Right lung (tissue), 5 donors: ENCODE results near the gene ELFN1. TPM values are rescaled to one million over a fixed set of nuclear protein-coding genes. Genes with fewer than 3 reads are reported as not detected.
"Not testable (repeated sequence)": the region's sequence is repeated elsewhere in the genome, so short reads cannot be mapped to it uniquely, and the experiment has no call there.

Experiments used
- DNase-seq, 2 donors: peaks; one replicate each; pipeline ENCODE4 v3.0.0-alpha.2; 2013
- polyA plus RNA-seq, 5 donors: library from polyadenylated mRNA; unstranded; fragments of 120-200 nt; gene quantifications; one replicate each; pipeline versions ENCODE4 v1.2.1 to v1.2.3, GENCODE V29; 2013; ENCODE audit warnings: inconsistent platforms in 1 of 5, low replicate concordance in 1 of 5; ENCODE audit not compliant: insufficient read length in 5 of 5, insufficient read depth in 1 of 5

The ELFN1 gene
- polyA plus RNA-seq, 5 donors = 1.6 to 4.3 (median 2.7) TPM

- DNase-seq = no peak
Measured at GRCh38 chr7:1707756-1708595, 37.9 kb downstream of the ELFN1 start.

GRCh38 chr7:1708596-1709251, 38.6 kb downstream of the ELFN1 start:
- no peak for DNase-seq

GRCh38 chr7:1709281-1709680, 39.2 kb downstream of the ELFN1 start:
- no peak for DNase-seq

GRCh38 chr7:1709900-1710299, 39.8 kb downstream of the ELFN1 start:
- DNase-seq = no peak

GRCh38 chr7:1710936-1711335, 40.9 kb downstream of the ELFN1 start:
- DNase-seq = no peak

- no peak for DNase-seq
Measured at GRCh38 chr7:1712907-1713501, 42.9 kb downstream of the ELFN1 start.

GRCh38 chr7:1713502-1714484, 43.7 kb downstream of the ELFN1 start:
- DNase-seq = no peak

- no peak for DNase-seq
Measured at GRCh38 chr7:1714583-1715330, 44.7 kb downstream of the ELFN1 start.

- no peak for DNase-seq
Measured at GRCh38 chr7:1715331-1715625, 45.2 kb downstream of the ELFN1 start.

GRCh38 chr7:1715671-1716074, 45.6 kb downstream of the ELFN1 start:
- no peak for DNase-seq

- no peak for DNase-seq
Measured at GRCh38 chr7:1716263-1717094, 46.4 kb downstream of the ELFN1 start.

GRCh38 chr7:1717095-1717483, 47.0 kb downstream of the ELFN1 start:
- no peak for DNase-seq

- DNase-seq = no peak
Measured at GRCh38 chr7:1717903-1718676, 48.0 kb downstream of the ELFN1 start.

- DNase-seq = not testable (repeated sequence)
Measured at GRCh38 chr7:1718850-1719249, 48.8 kb downstream of the ELFN1 start.

GRCh38 chr7:1719256-1719655, 49.2 kb downstream of the ELFN1 start:
- not testable (repeated sequence) for DNase-seq

GRCh38 chr7:1719913-1720312, 49.8 kb downstream of the ELFN1 start:
- DNase-seq = no peak

GRCh38 chr7:1720326-1720725, 50.2 kb downstream of the ELFN1 start:
- DNase-seq = no peak

- DNase-seq = no peak
Measured at GRCh38 chr7:1721047-1721690, 51.1 kb downstream of the ELFN1 start.

GRCh38 chr7:1723254-1723653, 53.2 kb downstream of the ELFN1 start:
- no peak for DNase-seq
